IMR-90 (cell line): ENCODE data around the gene NMT1. TPM values are rescaled to one million over a fixed set of nuclear protein-coding genes. Genes with fewer than 3 reads are reported as not detected.

ENCODE experiments used
- ATAC-seq: fragments of 200-7000 bp; cut with Tn5 transposase; 2 replicates; pipeline ENCODE4 v1.9.1; 2020; ENCODE audit warnings: low read depth, mild to moderate bottlenecking, moderate library complexity
- BruUV-seq: library from RNA; stranded (reverse); fragments of 400-500 nt; replicated peaks from 2 replicates; lab custom pipeline; 2021; lab: Mats Ljungman, UMichigan
- CTCF ChIA-PET: fragments of 300-600 bp; formaldehyde crosslinking; extraction: SDS; loops from one replicate; lab custom pipeline; 2021; ENCODE audit warnings: antibody characterized with exemption; lab: Yijun Ruan, JAX
- POLR2A ChIA-PET: fragments of 300-600 bp; sonication (Branson Sonifier 250); formaldehyde crosslinking; loops from one replicate; lab custom pipeline; 2022; ENCODE audit warnings: antibody characterized with exemption; ENCODE audit not compliant: unreplicated experiment; lab: Charles Lee
- DNase-seq: peaks from one replicate; pipeline ENCODE4 v3.0.0; 2013
- H2AFZ ChIP-seq: replicated peaks from 2 replicates; pipeline ENCODE3; 2013; ENCODE audit warnings: low read length, mild to moderate bottlenecking; ENCODE audit not compliant: poor library complexity
- H2AK5ac ChIP-seq: 2 replicates; pipeline ENCODE4 v1.6.1; 2013; ENCODE audit warnings: low read depth, low read length, inconsistent platforms
- H2AK9ac ChIP-seq: replicated peaks from 2 replicates; pipeline ENCODE3; 2013; ENCODE audit warnings: mild to moderate bottlenecking, low read depth, low read length, moderate library complexity; ENCODE audit not compliant: poor library complexity
- H2BK120ac ChIP-seq: 2 replicates; pipeline ENCODE4 v1.6.1; 2013; ENCODE audit warnings: low read depth, low read length, inconsistent platforms
- H2BK15ac ChIP-seq: 3 replicates; pipeline ENCODE4 v1.6.1; 2013; ENCODE audit warnings: low read depth, low read length, inconsistent platforms
- H2BK20ac ChIP-seq: 2 replicates; pipeline ENCODE4 v1.6.1; 2013; ENCODE audit warnings: low read depth, mild to moderate bottlenecking, inconsistent platforms, low read length, moderate library complexity
- H2BK5ac ChIP-seq: 2 replicates; pipeline ENCODE4 v1.6.1; 2013; ENCODE audit warnings: mild to moderate bottlenecking, low read depth, low read length, inconsistent platforms; ENCODE audit not compliant: poor library complexity, severe bottlenecking
- H3K14ac ChIP-seq: replicated peaks from 2 replicates; pipeline ENCODE4 v1.6.1; 2013; ENCODE audit warnings: low read depth, low read length, inconsistent platforms
- H3K18ac ChIP-seq: 2 replicates; pipeline ENCODE4 v1.6.1; 2013; ENCODE audit warnings: low read depth, low read length, control low read depth
- H3K23ac ChIP-seq: 2 replicates; pipeline ENCODE4 v1.6.1; 2013; ENCODE audit warnings: low read depth, low read length, inconsistent platforms
- H3K27ac ChIP-seq: 2 replicates; pipeline ENCODE4 v1.5.1; 2013; ENCODE audit warnings: mild to moderate bottlenecking, control low read depth, low read length; ENCODE audit not compliant: insufficient read depth
- H3K27me3 ChIP-seq: 2 replicates; pipeline ENCODE4 v1.6.1; 2013; ENCODE audit warnings: low read length; ENCODE audit not compliant: control insufficient read depth, insufficient read depth
- H3K36me3 ChIP-seq: 2 replicates; pipeline ENCODE4 v1.6.1; 2013; ENCODE audit warnings: low read length, mixed read lengths; ENCODE audit not compliant: control insufficient read depth, insufficient read depth
- H3K4ac ChIP-seq: 2 replicates; pipeline ENCODE4 v1.6.1; 2013; ENCODE audit warnings: low read depth, low read length, inconsistent platforms
- H3K4me1 ChIP-seq: 2 replicates; pipeline ENCODE4 v1.6.1; 2013; ENCODE audit warnings: low read length, mixed read lengths; ENCODE audit not compliant: control insufficient read depth, insufficient read depth
- H3K4me2 ChIP-seq: 2 replicates; pipeline ENCODE4 v1.6.1; 2013; ENCODE audit warnings: low read depth, mild to moderate bottlenecking, control low read depth, low read length, moderate library complexity
- H3K4me3 ChIP-seq: 2 replicates; pipeline ENCODE4 v1.5.1; 2013; ENCODE audit warnings: low read depth, mild to moderate bottlenecking, control low read depth, low read length, moderate library complexity; ENCODE audit not compliant: insufficient read depth
- H3K56ac ChIP-seq: 2 replicates; pipeline ENCODE4 v1.6.1; 2013; ENCODE audit warnings: low read length, inconsistent platforms; ENCODE audit not compliant: insufficient read depth; ENCODE audit errors: extremely low read depth
- H3K79me1 ChIP-seq, 2 experiments: 2 replicates each; pipeline ENCODE4 v1.6.1; 2013; ENCODE audit warnings: low read length in 2 of 2, inconsistent platforms in 1 of 2, low read depth in 1 of 2
- H3K9ac ChIP-seq: 2 replicates; pipeline ENCODE4 v1.6.1; 2013; ENCODE audit warnings: low read depth, low read length, control low read depth
- H3K9me1 ChIP-seq: 2 replicates; pipeline ENCODE4 v1.6.1; 2013; ENCODE audit warnings: low read length, inconsistent platforms; ENCODE audit not compliant: insufficient read depth
- H3K9me3 ChIP-seq: 2 replicates; pipeline ENCODE4 v1.6.1; 2013; ENCODE audit warnings: low read length; ENCODE audit not compliant: control insufficient read depth, insufficient read depth
- H4K20me1 ChIP-seq: 2 replicates; pipeline ENCODE4 v1.6.1; 2013; ENCODE audit warnings: low read length, inconsistent platforms; ENCODE audit not compliant: insufficient read depth
- H4K5ac ChIP-seq: 2 replicates; pipeline ENCODE4 v1.6.1; 2013; ENCODE audit warnings: mild to moderate bottlenecking, low read depth, low read length, control low read depth
- H4K8ac ChIP-seq, 2 experiments: 2 replicates each; pipeline ENCODE4 v1.6.1; 2013; ENCODE audit warnings: low read depth in 2 of 2, low read length in 2 of 2, control low read depth in 1 of 2, inconsistent platforms in 1 of 2
- H4K91ac ChIP-seq: 2 replicates; pipeline ENCODE4 v1.6.1; 2013; ENCODE audit warnings: low read depth, low read length, inconsistent platforms; ENCODE audit not compliant: insufficient read depth
- BHLHE40 ChIP-seq: fragments of 150-350 bp; IDR thresholded peaks from 2 replicates; pipeline ENCODE4 v1.6.1; 2016; ENCODE audit warnings: mild to moderate bottlenecking, low read depth, low read length
- CEBPB ChIP-seq: IDR thresholded peaks from 2 replicates; pipeline ENCODE4 v1.6.1; 2012; ENCODE audit warnings: low read depth, low read length, improper control_type of control experiment
- CHD1 ChIP-seq: IDR thresholded peaks from 2 replicates; pipeline ENCODE4 v1.6.1; 2012; ENCODE audit warnings: low read depth, low read length, improper control_type of control experiment
- CTCF ChIP-seq: conservative IDR thresholded peaks from 2 replicates; pipeline ENCODE4 v1.5.1; 2012; ENCODE audit warnings: mild to moderate bottlenecking, low read depth, low read length, improper control_type of control experiment
- ELK1 ChIP-seq: fragments of 150-350 bp; IDR thresholded peaks from 2 replicates; pipeline ENCODE4 v1.6.1; 2016; ENCODE audit warnings: low read depth, mild to moderate bottlenecking, low read length, moderate library complexity, borderline replicate concordance
- FOS ChIP-seq: fragments of 150-350 bp; IDR thresholded peaks from 2 replicates; pipeline ENCODE4 v1.6.1; 2016; ENCODE audit warnings: low read depth, low read length
- MAFK ChIP-seq: IDR thresholded peaks from 2 replicates; pipeline ENCODE4 v1.6.1; 2012; ENCODE audit warnings: low read depth, low read length, improper control_type of control experiment
- MAZ ChIP-seq: IDR thresholded peaks from 2 replicates; pipeline ENCODE4 v1.6.1; 2012; ENCODE audit warnings: low read depth, mild to moderate bottlenecking, low read length, improper control_type of control experiment, moderate library complexity, borderline replicate concordance
- RAD21 ChIP-seq: IDR thresholded peaks from 2 replicates; pipeline ENCODE4 v1.6.1; 2012; ENCODE audit warnings: low read length, improper control_type of control experiment
- RFX5 ChIP-seq: IDR thresholded peaks from 2 replicates; pipeline ENCODE4 v1.8.0; 2012; ENCODE audit warnings: low read depth, mild to moderate bottlenecking, low read length, moderate library complexity
- SMC3 ChIP-seq: fragments of 150-350 bp; IDR thresholded peaks from 2 replicates; pipeline ENCODE4 v1.6.1; 2016; ENCODE audit warnings: low read depth, mild to moderate bottlenecking, antibody characterized with exemption, low read length, moderate library complexity
- USF2 ChIP-seq: fragments of 150-350 bp; IDR thresholded peaks from 2 replicates; pipeline ENCODE4 v1.6.1; 2017; ENCODE audit warnings: mild to moderate bottlenecking, antibody characterized with exemption, low read length, low read depth
- WGBS, 2 experiments: methylation state at CpG; one replicate each; pipeline versions ENCODE4 v1.1.5 to v1.1.7; 2013; ENCODE audit warnings: missing lambda C conversion rate in 2 of 2; ENCODE audit not compliant: insufficient read length in 1 of 2; ENCODE audit errors: extremely low coverage in 2 of 2; 5-methylcytosine and 5-hydroxymethylcytosine counted together
- dilution Hi-C: fragments of 300-500 bp; cut with HindIII; formaldehyde crosslinking; loops from one replicate; pipeline ENCODE4 v1.14.3; 2018; ENCODE audit warnings: low sequenced_read_pairs; ENCODE audit not compliant: unreplicated experiment
- in situ Hi-C: fragments of 300-500 bp; cut with MboI; formaldehyde crosslinking; loops from 3 replicates; pipeline ENCODE4 v1.14.3; 2019; ENCODE audit warnings: low sequenced_read_pairs, inconsistent platforms, mixed read lengths
- intact Hi-C: fragments of 100-400 bp; cut with micrococcal nuclease; formaldehyde crosslinking; loops from 2 replicates; pipeline ENCODE4 v1.10.0; 2022
- polyA plus RNA-seq, 3 experiments: library from polyadenylated mRNA; depleted of rRNA; stranded (reverse); fragments of >200 nt; gene quantifications; 2 replicates each; pipeline ENCODE4 v1.2.3, GENCODE V29; 2012; ENCODE audit warnings: low replicate concordance in 1 of 3
- total RNA-seq: library from RNA; depleted of rRNA; stranded (reverse); fragments of >200 nt; gene quantifications from 2 replicates; pipeline ENCODE4 v1.2.3, GENCODE V29; 2012

NMT1 gene
- total and polyA plus RNA-seq, 2 of the 4 experiments (the other 2 are of a cell fraction) = 38.0 to 60.6 TPM

GRCh38 chr17:45110676-45111611, 49.8 kb downstream of the NMT1 start (continued):
- TF ChIP-seq CEBPB (no peak), MAFK (no peak)

GRCh38 chr17:45111850-45112249, 50.7 kb downstream of the NMT1 start:
- Histone ChIP-seq H2AFZ (no peak overlapping the region), H3K23ac (no peak overlapping the region), H3K4me1 (peaks cover 3% of the 10 kb centered on the region; the same call in 1 of the 2 replicates), H3K4me3 (no peak overlapping the region), H3K9me3 (no peaks in the 10 kb centered on the region), H2BK120ac (no peak overlapping the region), H3K9ac (no peak overlapping the region), H2AK9ac (no peak overlapping the region), H3K56ac (no peak overlapping the region), H3K27me3 (no peaks in the 10 kb centered on the region), H2AK5ac (no peak overlapping the region), H3K4me2 (no peak overlapping the region), H3K4ac (no peak overlapping the region), H3K14ac (no peak overlapping the region), H2BK5ac (no peak overlapping the region), H4K91ac (no peak overlapping the region), H4K5ac (no peak overlapping the region), H3K9me1 (no peaks in the 10 kb centered on the region), H2BK20ac (no peak overlapping the region), H3K79me1 (peaks cover 2% of the 10 kb centered on the region in 2 experiments; a peak in 1 of 4 replicates), H4K8ac (no peak overlapping the region), H3K18ac (no peak overlapping the region), H4K20me1 (peaks cover 13% of the 10 kb centered on the region), H3K27ac (no peak overlapping the region), H2BK15ac (no peak overlapping the region), H3K36me3 (peaks cover 47% of the 10 kb centered on the region)
- intact Hi-C loops (no loop called here), in situ Hi-C loops (no loop called here), dilution Hi-C loops (no loop called here)
- ATAC-seq = no peak
- POLR2A ChIA-PET = no interaction called here
- DNase-seq = no peak
- WGBS, 2 experiments = 100% methylated on average over 1 of the region's 11 CpGs; no CpG with 5 or more reads in 1 of the 2 experiments
- CTCF ChIA-PET = no interaction called here
- BruUV-seq = TSS peak; percentile 68
- TF ChIP-seq SMC3 = no peak
- no peak for TF ChIP-seq RAD21
- TF ChIP-seq USF2 = no peak
- TF ChIP-seq RFX5 = no peak
- no peak for TF ChIP-seq BHLHE40
- TF ChIP-seq ELK1 = no peak
- no peak for TF ChIP-seq CTCF
- TF ChIP-seq FOS = no peak
- no peak for TF ChIP-seq CEBPB
- no peak for TF ChIP-seq MAZ
- no peak for TF ChIP-seq CHD1
- TF ChIP-seq MAFK = no peak
